Stimulated activated CD4-positive, alpha-beta T cell treated with anti-CD3 and anti-CD28 coated beads, Interleukin-2, amount 100 ng/mL, for 48 hours (primary cell): ENCODE results near the gene RPS10.
"Not testable (repeated sequence)": the region's sequence is repeated elsewhere in the genome, so short reads cannot be mapped to it uniquely, and the experiment has no call there.

Experiments
- DNase-seq, 2 donors: peaks; one replicate each; pipeline ENCODE4 v3.0.0-alpha.2; 2020

The RPS10 gene

DNA sequence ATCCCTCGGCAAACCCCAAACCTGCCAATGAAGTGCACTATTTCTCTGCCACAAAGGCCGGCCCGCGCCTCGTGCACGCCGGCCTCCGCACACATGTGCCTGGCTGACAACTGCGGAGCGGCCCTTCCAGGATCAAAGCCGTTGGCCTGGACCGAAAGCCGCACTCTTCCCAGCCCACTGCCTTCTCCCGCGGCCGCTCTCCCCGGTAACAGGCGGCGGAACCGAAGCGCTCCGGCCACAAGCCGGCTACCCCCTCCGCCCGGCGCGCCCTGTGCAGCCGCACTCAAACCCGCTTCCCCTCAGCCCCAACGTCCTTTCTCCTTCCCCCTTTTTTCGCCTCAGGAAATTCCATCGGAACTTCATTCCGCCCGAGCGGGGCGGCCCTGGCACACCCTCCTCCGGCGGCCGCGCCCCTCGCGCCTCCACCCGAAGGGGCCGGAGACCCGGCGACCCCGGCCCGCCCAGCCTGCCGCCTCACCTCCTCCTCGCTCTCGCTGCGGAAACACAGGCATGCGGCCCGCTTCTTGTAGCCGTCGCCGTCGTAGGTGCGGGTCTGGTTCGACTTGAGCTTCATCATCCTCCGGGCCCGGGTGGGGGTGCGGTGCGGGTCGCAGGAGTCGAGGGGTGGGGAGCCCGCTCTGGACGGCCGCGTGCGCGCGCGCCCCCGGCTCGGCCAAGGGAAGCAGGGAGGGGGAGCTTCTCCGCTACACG is 33.9 kb downstream of the RPS10 start:
- peak; percentile 38 to 48 for DNase-seq

DNA sequence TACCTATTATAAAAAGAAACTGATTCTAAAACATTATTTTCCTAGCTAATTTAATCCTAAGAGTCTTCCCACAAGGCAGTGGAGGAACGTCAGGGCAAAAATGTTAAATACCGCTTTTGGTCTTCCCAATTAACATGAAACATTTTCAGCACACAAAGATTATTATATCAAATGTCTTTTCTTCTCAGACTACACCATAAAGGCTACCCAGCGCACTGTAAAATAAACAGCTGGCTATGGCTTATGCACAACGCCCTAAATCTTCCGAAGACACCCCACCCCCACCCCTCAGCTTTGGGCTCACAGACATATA is 34.4 kb downstream of the RPS10 start:
- no peak for DNase-seq

DNA sequence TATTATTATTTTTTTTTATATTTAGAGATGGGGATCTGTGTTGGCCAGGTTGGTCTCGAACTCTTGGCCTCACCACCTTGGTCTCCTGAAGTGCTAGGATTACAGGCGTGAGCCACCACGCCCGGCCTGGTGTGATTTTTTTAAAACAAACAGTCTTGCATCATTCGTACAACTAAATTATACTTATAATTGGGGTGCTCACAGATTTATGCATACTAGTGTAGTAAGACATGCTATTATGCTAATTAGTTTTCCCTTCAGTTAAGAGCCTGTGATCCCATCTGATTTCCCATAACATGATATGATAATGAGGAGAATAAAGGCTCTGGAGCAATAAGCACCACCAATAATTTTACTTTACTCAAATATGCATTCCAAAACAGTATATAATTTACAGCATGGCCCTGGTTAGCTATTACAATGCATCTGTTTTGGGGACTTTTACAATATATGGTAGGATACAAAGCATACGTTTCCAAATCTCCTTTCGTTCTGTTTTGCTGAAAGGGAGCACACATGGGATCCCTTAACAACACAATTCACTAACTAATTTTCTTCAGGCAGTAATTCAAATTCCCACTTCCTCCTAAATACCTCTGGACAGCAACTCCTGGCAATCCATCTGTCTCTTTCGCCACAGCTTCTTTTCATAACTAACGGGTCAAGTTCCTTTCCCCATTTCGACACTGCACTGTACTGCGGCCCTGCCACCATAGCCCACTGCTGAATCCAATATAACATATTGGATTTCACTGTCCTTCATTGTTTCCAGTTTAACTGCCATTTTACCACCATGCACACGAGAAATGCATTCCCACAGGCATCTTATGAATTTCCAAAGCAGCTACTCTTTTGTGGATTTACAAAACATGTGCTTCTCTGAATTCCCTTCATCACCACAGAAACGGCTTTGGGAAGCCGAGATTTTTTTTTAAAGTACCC is 35.1 kb downstream of the RPS10 start:
- DNase-seq: no peak

- no peak for DNase-seq
These were observed 36.8 kb downstream of the RPS10 start for GRCh38 chr6:34389034-34389433.

GRCh38 chr6:34388421-34388820 is 37.4 kb downstream of the RPS10 start:
- DNase-seq: no peak

- no peak for DNase-seq
These were observed 39.3 kb downstream of the RPS10 start for GRCh38 chr6:34386316-34387137.

- DNase-seq: no peak
These were observed 40.1 kb downstream of the RPS10 start for GRCh38 chr6:34385793-34386195.

DNA sequence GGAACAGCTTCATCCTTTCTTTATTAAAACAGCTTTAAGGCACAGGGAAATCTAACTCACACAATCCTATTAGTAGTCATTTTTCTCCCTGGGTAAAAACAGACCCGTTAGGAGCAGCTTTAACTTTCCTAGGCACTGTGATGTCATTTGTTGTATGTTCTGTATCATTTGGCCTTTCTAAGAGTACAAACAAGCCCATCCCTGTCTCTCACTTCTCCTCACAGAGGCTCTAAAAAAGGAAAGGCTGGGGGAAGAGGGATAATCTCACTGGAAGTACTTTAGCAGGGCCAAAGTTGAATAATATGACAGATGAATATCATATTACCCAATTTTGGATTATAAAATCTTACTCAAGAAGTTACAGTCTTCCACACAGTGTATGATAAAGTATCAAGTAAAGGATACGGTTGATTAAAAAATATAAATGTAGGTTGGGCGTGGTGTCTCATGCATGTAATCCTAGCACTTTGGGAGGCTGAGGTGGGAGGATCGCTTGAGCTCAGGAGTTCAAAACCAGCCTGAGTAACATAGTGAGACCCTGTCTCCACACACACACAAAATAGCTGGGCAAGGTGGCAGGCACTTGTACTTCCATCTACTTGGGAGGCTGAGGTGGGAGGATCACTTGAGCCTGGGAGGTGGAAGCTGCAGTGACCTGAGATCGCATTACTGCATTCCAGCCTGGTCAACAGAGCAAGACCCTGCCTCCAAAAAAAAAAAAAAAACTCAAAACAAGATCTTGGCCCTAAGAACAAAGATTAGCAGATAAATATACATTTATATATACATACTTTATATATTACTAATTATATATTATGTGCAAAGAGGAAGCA is 41.3 kb downstream of the RPS10 start:
- no peak for DNase-seq

DNA sequence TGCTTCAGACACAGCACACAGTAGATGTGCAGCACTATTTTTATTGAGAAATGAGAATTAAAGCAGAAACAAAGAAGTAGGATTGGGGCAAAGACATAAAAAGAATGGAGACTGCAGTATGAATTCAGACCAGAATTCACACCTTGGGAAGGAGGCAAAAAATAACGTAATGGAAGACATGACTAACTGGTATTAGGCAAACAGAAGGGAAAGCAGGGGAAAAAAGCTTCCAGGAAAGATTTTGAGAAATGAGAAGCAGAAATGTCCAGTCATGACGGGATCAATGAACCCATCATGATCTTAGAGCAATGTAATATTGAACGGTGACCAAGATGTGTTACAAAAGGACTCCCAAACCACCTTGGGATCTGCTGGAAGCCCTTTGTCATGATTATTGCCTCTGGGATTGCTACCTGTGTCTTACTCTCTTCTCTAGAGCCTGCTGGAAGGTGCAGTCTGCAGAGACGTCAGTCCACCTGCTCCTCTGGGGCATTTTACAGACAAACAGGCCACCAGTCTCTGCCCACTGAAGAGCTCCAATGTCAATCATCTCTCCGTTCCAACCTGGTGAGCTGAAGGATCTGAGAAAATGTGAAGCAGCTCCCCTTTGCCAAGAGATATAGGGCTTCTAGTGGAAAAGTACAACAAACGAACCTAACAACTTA is 42.1 kb downstream of the RPS10 start:
- DNase-seq: no peak

DNA sequence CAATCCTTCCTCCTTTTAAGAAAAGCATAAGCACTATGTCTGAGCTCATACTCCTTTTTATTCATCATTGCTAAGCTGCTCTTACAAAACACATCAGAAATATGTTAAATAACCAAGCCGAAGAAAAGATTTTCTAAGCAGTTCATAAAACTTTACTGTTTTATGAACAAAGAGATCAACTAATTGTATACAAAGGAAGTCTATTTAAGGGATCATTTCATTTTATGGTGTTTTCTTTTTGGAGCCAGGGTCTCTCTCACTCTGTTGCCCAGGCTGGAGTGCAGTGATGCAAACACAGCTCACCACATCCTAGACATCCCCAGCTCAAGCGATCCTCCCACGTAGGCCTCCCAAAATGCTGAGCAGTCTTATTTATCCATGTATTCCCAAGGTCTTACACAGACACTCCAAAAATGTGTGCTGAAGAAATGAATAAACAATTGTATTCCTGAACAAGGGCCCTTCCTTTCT is 42.7 kb downstream of the RPS10 start:
- DNase-seq: no peak

- no peak for DNase-seq
These were observed 44.8 kb downstream of the RPS10 start for GRCh38 chr6:34381081-34381480.

GRCh38 chr6:34378470-34378869 is 47.4 kb downstream of the RPS10 start:
- no peak for DNase-seq

DNA sequence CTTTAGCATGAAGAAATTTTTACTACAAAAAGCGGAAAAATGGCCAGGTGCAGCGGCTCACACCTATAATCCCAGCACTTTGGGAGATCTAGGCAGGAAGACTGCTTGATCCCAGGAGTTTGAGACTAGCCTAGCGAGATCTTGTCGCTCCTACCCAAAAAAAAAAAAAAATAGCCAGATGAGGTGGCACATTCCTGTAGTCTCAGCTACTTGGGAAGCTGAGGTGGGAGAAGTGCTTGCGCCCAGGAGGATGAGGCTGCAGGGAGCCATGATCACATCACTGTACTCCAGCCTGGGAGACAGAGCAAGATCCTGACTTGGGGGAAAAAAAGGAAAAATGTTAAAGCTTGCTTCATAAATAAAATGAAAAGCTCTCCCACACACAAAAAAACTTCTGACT is 47.9 kb downstream of the RPS10 start:
- no peak for DNase-seq

DNA sequence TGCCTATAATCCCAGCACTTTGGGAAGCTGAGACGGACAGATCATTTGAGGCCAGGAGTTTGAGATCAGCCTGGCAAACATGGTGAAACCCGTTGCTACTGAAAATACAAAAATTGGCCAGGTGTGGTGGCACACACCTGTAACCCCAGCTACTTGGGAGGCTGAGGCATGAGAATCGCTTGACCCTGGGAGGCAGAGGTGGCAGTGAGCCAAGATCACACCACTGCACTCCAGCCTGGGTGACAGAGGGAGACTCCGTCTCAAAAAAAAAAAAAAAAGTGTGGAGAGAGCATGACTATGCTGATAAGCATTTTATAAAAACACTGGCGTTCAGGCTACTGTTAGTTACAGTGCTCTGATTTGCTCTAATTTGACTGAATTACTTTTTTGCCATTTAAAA is 48.3 kb downstream of the RPS10 start:
- not testable (repeated sequence) for DNase-seq

- no peak for DNase-seq
These were observed 50.0 kb downstream of the RPS10 start for GRCh38 chr6:34375833-34376232.

DNA sequence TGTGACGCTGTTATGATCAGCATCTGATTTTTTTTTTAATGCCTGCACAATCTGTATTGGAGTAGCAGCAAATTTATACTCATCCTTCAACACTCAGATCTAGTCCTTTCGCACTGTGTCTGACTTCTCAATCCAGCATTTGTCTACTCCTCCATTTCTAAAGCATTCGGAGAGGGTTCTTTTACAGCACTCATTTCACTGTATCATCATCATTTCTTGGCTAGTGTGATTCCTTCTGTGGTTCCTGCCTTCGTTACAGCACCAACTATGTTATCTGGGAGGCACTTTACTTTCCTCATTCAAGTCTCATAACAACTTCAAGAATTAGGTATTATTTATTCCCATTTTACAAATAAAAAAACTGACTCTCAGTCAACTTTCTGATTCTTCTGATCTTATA is 51.4 kb downstream of the RPS10 start:
- DNase-seq: no peak

DNA sequence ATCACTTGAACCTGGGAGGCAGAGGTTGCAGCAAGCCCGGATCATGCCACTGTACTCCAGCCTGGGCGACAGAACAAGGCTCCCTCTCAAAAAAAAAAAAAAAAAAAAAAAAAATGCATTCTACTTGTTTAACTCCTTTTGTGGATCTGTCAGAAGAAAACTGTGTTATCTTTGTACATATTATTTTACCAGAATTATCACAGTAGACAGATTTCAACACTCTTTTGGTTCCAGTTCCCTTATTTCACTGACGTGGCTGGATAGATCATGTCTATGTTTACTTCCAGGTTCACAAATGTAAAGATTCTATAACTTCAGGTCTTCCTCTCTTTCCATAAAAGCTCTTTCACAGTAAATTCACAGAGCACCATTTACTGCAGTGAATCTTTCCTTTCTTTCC is 51.8 kb downstream of the RPS10 start:
- no peak for DNase-seq

- DNase-seq: no peak
These were observed 52.4 kb downstream of the RPS10 start for GRCh38 chr6:34373511-34373910.

DNA sequence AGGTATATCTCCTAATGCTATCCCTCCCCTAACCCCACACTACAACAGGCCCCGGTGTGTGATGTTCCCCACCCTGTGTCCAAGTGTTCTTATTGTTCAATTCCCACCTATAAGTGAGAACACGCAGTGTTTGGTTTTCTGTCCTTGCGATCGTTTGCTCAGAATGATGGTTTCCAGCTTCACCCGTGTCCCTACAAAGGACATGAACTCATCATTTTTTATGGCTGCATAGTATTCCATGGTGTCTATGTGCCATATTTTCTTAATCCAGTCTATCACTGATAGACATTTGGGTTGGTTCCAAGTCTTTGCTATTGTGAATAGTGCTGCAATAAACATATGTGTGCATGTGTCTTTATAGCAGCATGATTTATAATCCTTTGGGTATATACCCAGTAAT is 54.0 kb downstream of the RPS10 start:
- not testable (repeated sequence) for DNase-seq

- DNase-seq: no peak
These were observed 55.5 kb downstream of the RPS10 start for GRCh38 chr6:34370361-34370760.

DNA sequence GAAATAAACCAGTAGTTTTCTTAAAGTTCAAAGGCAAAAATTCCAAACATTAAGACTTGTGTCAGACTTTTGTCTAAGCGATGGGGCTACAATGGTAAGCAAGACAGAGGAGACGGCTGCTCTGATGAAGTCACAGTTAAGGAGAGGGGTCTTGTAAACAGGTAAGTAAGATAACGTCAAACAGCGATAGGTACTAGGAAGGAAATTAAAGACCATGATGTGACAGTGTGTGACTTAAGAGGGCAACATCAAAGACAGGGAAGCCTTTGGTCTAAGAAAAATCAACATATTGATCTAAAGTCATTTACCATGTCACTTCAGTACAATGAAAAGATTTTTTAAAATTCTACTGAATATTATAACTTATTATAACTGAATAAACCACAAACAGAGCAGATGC is 56.5 kb downstream of the RPS10 start:
- DNase-seq: no peak
